Upper lobe of left lung (tissue), 6 donors: ENCODE results near the gene ADAMTSL2. TPM values are rescaled to one million over a fixed set of nuclear protein-coding genes. Genes with fewer than 3 reads are reported as not detected.

Experiments
- ATAC-seq, 2 donors: fragments of 200-7000 bp; cut with Tn5 transposase; one replicate each; pipeline ENCODE4 v1.9.1; 2022; ENCODE audit warnings: mild to moderate bottlenecking in 2 of 2, moderate library complexity in 2 of 2; ENCODE audit not compliant: low FRiP score in 2 of 2
- DNase-seq, 2 donors: peaks; one replicate each; pipeline ENCODE4 v3.0.0-alpha.2; 2019 to 2020
- H3K27ac ChIP-seq, 4 donors: fragments of 200-600 bp; sonication (generic); one replicate each; pipeline ENCODE4 v1.5.1; 2016 to 2019
- H3K27me3 ChIP-seq, 4 donors: fragments of 200-600 bp; sonication (generic); one replicate each; pipeline ENCODE4 v1.5.1; 2017 to 2019
- H3K36me3 ChIP-seq, 4 donors: fragments of 200-600 bp; sonication (generic); one replicate each; pipeline ENCODE4 v1.5.1; 2016 to 2019
- H3K4me1 ChIP-seq, 4 donors: fragments of 200-600 bp; sonication (generic); one replicate each; pipeline ENCODE4 v1.5.1; 2018 to 2019
- H3K4me3 ChIP-seq, 4 donors: fragments of 200-600 bp; sonication (generic); one replicate each; pipeline ENCODE4 v1.5.1; 2017 to 2019; ENCODE audit warnings: mild to moderate bottlenecking in 2 of 4, moderate library complexity in 1 of 4
- H3K9me3 ChIP-seq, 4 donors: fragments of 200-600 bp; sonication (generic); one replicate each; pipeline ENCODE4 v1.5.1; 2018 to 2019
- CTCF ChIP-seq, 6 experiments: fragments of 450-650 bp in 4 of 6; fragments of 200-600 bp in 2 of 6; sonication (generic) in 2 of 6; IDR thresholded peaks; one replicate each; pipeline ENCODE4 v1.5.1; 2016 to 2019; ENCODE audit warnings: antibody characterized with exemption in 6 of 6
- EP300 ChIP-seq, 4 donors: sonication (generic); formaldehyde crosslinking; IDR thresholded peaks; one replicate each; pipeline ENCODE4 v1.5.1; 2017; ENCODE audit warnings: antibody characterized with exemption in 4 of 4, control low read depth in 2 of 4
- POLR2A ChIP-seq, 4 donors: fragments of 450-650 bp; IDR thresholded peaks; one replicate each; pipeline ENCODE4 v1.5.1; 2016 to 2017; ENCODE audit warnings: antibody characterized with exemption in 4 of 4, mild to moderate bottlenecking in 2 of 4
- POLR2AphosphoS5 ChIP-seq, 2 donors: sonication (generic); formaldehyde crosslinking; IDR thresholded peaks; one replicate each; pipeline ENCODE4 v1.5.1; 2017; ENCODE audit warnings: antibody characterized with exemption in 2 of 2
- WGBS, 2 donors: methylation state at CpG; one replicate each; pipeline ENCODE4 v1.1.5; 2017 to 2018; 5-methylcytosine and 5-hydroxymethylcytosine counted together
- total RNA-seq, 6 donors: library from RNA; depleted of rRNA in 4 of 6; stranded (reverse); fragments of >200 nt in 4 of 6; gene quantifications; one replicate each; pipeline versions ENCODE4 v1.1.0 to v1.2.1, GENCODE V29; 2016 to 2021
- donor health status: DM: no; HTN: no; CAD: no; lungs with moderate emphysema.
- donor health status: DM: no; HTN: yes; CAD: no; lungs with severe emphysema.

Gene ADAMTSL2
- total RNA-seq, 6 donors from 2014 or later = 1.4 to 34.8 (median 19.2) TPM

GRCh38 chr9:133532937-133533668, 1.4 kb upstream of the ADAMTSL2 start:
- 43 to 69% methylated on average over 12 to 20 of the region's 20 CpGs for WGBS, 2 donors
- TF ChIP-seq EP300 (IDR thresholded peaks at IDR 0.05) = no peak
- TF ChIP-seq CTCF (IDR thresholded peaks at IDR 0.05) = peak; percentile 47 to 89 (median 70)
- Histone ChIP-seq H3K4me1 (peaks cover 23 to 41% (median 30%) of the 10 kb centered on the region in 4 donors), H3K9me3 (no peaks in the 10 kb centered on the region), H3K27me3 (peaks cover 0 to 10% (median 0%) of the 10 kb centered on the region in 4 donors), H3K27ac (peak overlapping the region in 2 of 4 donors; percentile 59 to 73), H3K4me3 (no peak overlapping the region), H3K36me3 (no peaks in the 10 kb centered on the region)
- peak; percentile 45 to 53 for DNase-seq
- peak; percentile 33 to 65 for ATAC-seq

GRCh38 chr9:133533857-133534256, 647 bp upstream of the ADAMTSL2 start:
- peaks cover 0 to 10% (median 0%) of the 10 kb centered on the region in 4 donors for H3K27me3 ChIP-seq

GRCh38 chr9:133535306-133535877, 888 bp downstream of the ADAMTSL2 start:
- 53% methylated on average over 11 of the region's 13 CpGs; no CpG with 5 or more reads in 1 of the 2 donors for WGBS, 2 donors

More at GRCh38 chr9:133533857-133534256, 647 bp upstream of the ADAMTSL2 start:
- Histone ChIP-seq H3K4me1 (peaks cover 27 to 48% (median 35%) of the 10 kb centered on the region in 4 donors), H3K36me3 (no peaks in the 10 kb centered on the region), H3K4me3 (peak overlapping the region in 3 of 4 donors; percentile 43 to 79 (median 44)), H3K27ac (peak overlapping the region; percentile 59 to 74 (median 72)), H3K9me3 (no peaks in the 10 kb centered on the region)
- DNase-seq (peak in 1 of 2 donors; percentile 65), ATAC-seq (peak in 1 of 2 donors; percentile 22)
- TF ChIP-seq EP300 (IDR thresholded peaks at IDR 0.05) (no peak), POLR2A (IDR thresholded peaks at IDR 0.05) (no peak), CTCF (IDR thresholded peaks at IDR 0.05) (no peak), POLR2AphosphoS5 (IDR thresholded peaks at IDR 0.05) (no peak)
- WGBS, 2 donors = 36 to 44% methylated on average over 3 to 9 of the region's 9 CpGs

GRCh38 chr9:133536080-133536479, 1.6 kb downstream of the ADAMTSL2 start:
- Histone ChIP-seq H3K27me3 (peaks cover 0 to 10% (median 0%) of the 10 kb centered on the region in 4 donors), H3K36me3 (peaks cover 0 to 5% (median 2%) of the 10 kb centered on the region in 4 donors), H3K4me3 (peak overlapping the region in 3 of 4 donors; percentile 43 to 79 (median 44)), H3K4me1 (peaks cover 43 to 70% (median 53%) of the 10 kb centered on the region in 4 donors), H3K9me3 (no peaks in the 10 kb centered on the region), H3K27ac (peak overlapping the region in 2 of 4 donors; percentile 59 to 73)
- ATAC-seq (no peak), DNase-seq (no peak)
- TF ChIP-seq POLR2AphosphoS5 (IDR thresholded peaks at IDR 0.05) = no peak
- TF ChIP-seq CTCF (IDR thresholded peaks at IDR 0.05) = no peak
- no peak for TF ChIP-seq EP300 (IDR thresholded peaks at IDR 0.05)
- no peak for TF ChIP-seq POLR2A (IDR thresholded peaks at IDR 0.05)
- WGBS, 2 donors = 85 to 95% methylated on average over 3 to 11 of the region's 11 CpGs

More at GRCh38 chr9:133535306-133535877, 888 bp downstream of the ADAMTSL2 start:
- Histone ChIP-seq H3K9me3 (no peaks in the 10 kb centered on the region), H3K27me3 (peaks cover 0 to 10% (median 0%) of the 10 kb centered on the region in 4 donors), H3K27ac (peak overlapping the region; percentile 59 to 74 (median 72)), H3K4me3 (peak overlapping the region in 3 of 4 donors; percentile 43 to 79 (median 44)), H3K4me1 (peaks cover 42 to 64% (median 48%) of the 10 kb centered on the region in 4 donors), H3K36me3 (no peaks in the 10 kb centered on the region)
- DNase-seq (peak in 1 of 2 donors; percentile 56), ATAC-seq (no peak)
- TF ChIP-seq POLR2AphosphoS5 (IDR thresholded peaks at IDR 0.05) = no peak
- no peak for TF ChIP-seq EP300 (IDR thresholded peaks at IDR 0.05)
- no peak for TF ChIP-seq CTCF (IDR thresholded peaks at IDR 0.05)
- TF ChIP-seq POLR2A (IDR thresholded peaks at IDR 0.05) = no peak
